Measurements from ENCODE around the gene MCU. TPM values are rescaled to one million over a fixed set of nuclear protein-coding genes. Genes with fewer than 3 reads are reported as not detected.

Gene MCU
- total RNA-seq, 1 donor, result 42.7 TPM

DNA sequence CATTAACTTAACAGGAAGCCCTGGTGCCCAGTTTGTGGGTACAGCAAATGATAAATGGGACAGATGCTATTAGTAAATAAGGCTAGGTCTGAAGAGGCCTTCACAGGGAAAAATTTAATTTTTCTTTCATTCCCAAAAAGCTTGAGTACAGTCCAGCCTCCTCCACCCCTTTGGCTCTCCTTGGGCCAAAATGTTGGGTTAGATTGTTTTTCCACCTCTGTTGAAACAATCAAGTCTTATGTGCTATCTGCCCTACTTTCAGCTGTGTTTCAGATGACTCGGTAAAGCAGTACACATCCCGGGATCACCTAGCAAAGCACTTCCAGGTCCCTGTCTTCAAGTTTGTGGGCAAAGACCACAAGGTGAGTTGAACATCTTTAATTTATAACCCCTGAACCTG lies 238.3 kb downstream of the MCU start:
- H4K20me1 ChIP-seq (ENCODE audit: insufficient read depth, low read length), result no peaks in the 10 kb centered on the region
- no peak for DNase-seq (ENCODE audit: insufficient read length, low spot score, missing footprints)

DNA sequence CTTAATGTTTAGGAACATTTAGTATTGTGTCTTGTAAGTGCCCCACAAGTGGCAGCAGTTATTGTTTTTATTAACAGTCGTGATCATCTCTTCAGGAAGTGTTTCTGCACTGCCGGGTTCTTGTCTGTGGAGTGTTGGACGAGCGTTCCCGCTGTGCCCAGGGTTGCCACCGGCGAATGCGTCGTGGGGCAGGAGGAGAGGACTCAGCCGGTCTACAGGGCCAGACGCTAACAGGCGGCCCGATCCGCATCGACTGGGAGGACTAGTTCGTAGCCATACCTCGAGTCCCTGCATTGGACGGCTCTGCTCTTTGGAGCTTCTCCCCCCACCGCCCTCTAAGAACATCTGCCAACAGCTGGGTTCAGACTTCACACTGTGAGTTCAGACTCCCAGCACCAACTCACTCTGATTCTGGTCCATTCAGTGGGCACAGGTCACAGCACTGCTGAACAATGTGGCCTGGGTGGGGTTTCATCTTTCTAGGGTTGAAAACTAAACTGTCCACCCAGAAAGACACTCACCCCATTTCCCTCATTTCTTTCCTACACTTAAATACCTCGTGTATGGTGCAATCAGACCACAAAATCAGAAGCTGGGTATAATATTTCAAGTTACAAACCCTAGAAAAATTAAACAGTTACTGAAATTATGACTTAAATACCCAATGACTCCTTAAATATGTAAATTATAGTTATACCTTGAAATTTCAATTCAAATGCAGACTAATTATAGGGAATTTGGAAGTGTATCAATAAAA lies 240.5 kb downstream of the MCU start:
- Histone ChIP-seq H3K79me2 (ENCODE audit: insufficient read depth, low read length) (no peaks in the 10 kb centered on the region), H2AFZ (ENCODE audit: low read length) (no peak overlapping the region), H4K20me1 (ENCODE audit: insufficient read depth, low read length) (no peaks in the 10 kb centered on the region), H3K4me2 (ENCODE audit: insufficient read depth, low read length) (no peak overlapping the region), H3K9me3 (ENCODE audit: low read depth, low read length) (no peaks in the 10 kb centered on the region), H3K36me3 (ENCODE audit: insufficient read depth, low read length) (no peaks in the 10 kb centered on the region), H3K4me1 (ENCODE audit: insufficient read depth, low read length) (no peaks in the 10 kb centered on the region), H3K4me3 (ENCODE audit: insufficient read depth, low read length) (no peak overlapping the region), H3K27me3 (ENCODE audit: insufficient read depth, low read length) (no peaks in the 10 kb centered on the region), H3K27ac (ENCODE audit: low read depth, low read length) (no peak overlapping the region)
- DNase-seq (ENCODE audit: insufficient read length, low spot score, missing footprints), result no peak
- TF ChIP-seq, protein P1, sequence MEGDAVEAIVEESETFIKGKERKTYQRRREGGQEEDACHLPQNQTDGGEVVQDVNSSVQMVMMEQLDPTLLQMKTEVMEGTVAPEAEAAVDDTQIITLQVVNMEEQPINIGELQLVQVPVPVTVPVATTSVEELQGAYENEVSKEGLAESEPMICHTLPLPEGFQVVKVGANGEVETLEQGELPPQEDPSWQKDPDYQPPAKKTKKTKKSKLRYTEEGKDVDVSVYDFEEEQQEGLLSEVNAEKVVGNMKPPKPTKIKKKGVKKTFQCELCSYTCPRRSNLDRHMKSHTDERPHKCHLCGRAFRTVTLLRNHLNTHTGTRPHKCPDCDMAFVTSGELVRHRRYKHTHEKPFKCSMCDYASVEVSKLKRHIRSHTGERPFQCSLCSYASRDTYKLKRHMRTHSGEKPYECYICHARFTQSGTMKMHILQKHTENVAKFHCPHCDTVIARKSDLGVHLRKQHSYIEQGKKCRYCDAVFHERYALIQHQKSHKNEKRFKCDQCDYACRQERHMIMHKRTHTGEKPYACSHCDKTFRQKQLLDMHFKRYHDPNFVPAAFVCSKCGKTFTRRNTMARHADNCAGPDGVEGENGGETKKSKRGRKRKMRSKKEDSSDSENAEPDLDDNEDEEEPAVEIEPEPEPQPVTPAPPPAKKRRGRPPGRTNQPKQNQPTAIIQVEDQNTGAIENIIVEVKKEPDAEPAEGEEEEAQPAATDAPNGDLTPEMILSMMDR (IDR thresholded peaks at IDR 0.05; ENCODE audit: extremely low read depth, low read depth, low read length), result no peak

More for the DNA sequence above, 238.3 kb downstream of the MCU start:
- Histone ChIP-seq H3K27ac (ENCODE audit: low read depth, low read length) (no peak overlapping the region), H3K36me3 (ENCODE audit: insufficient read depth, low read length) (no peaks in the 10 kb centered on the region), H3K27me3 (ENCODE audit: insufficient read depth, low read length) (peaks cover 2% of the 10 kb centered on the region), H3K4me2 (ENCODE audit: insufficient read depth, low read length) (no peak overlapping the region), H3K4me1 (ENCODE audit: insufficient read depth, low read length) (no peaks in the 10 kb centered on the region), H3K79me2 (ENCODE audit: insufficient read depth, low read length) (no peaks in the 10 kb centered on the region), H3K4me3 (ENCODE audit: insufficient read depth, low read length) (no peak overlapping the region), H2AFZ (ENCODE audit: low read length) (no peak overlapping the region), H3K9me3 (ENCODE audit: low read depth, low read length) (no peaks in the 10 kb centered on the region)
- TF ChIP-seq, protein P1 (IDR thresholded peaks at IDR 0.05; ENCODE audit: extremely low read depth, low read depth, low read length), result no peak

DNA sequence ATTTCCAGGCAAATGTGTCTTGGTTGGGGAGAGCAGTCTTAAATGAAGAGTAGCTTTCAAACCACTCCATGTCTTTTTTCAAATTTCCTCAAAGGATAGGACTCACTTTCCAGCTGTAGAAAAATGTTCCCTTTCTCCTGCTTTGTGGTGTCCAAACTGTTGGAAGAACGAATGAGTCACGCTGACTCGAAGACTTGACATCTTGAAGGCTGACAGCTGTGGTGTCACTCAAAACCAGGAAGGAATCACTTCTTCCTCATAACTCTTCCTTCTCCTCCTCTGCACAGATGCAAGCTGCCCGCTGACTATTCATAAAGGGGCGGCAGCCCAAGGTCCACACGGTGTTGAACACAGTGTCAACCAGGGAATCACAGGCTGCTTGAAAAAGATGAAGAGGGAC lies 243.4 kb downstream of the MCU start:
- Histone ChIP-seq H3K36me3 (ENCODE audit: insufficient read depth, low read length) (no peaks in the 10 kb centered on the region), H3K4me1 (ENCODE audit: insufficient read depth, low read length) (no peaks in the 10 kb centered on the region), H3K27ac (ENCODE audit: low read depth, low read length) (no peak overlapping the region), H3K79me2 (ENCODE audit: insufficient read depth, low read length) (no peaks in the 10 kb centered on the region), H2AFZ (ENCODE audit: low read length) (no peak overlapping the region), H3K27me3 (ENCODE audit: insufficient read depth, low read length) (no peaks in the 10 kb centered on the region), H3K4me3 (ENCODE audit: insufficient read depth, low read length) (no peak overlapping the region), H4K20me1 (ENCODE audit: insufficient read depth, low read length) (no peaks in the 10 kb centered on the region), H3K9me3 (ENCODE audit: low read depth, low read length) (no peaks in the 10 kb centered on the region), H3K4me2 (ENCODE audit: insufficient read depth, low read length) (no peak overlapping the region)
- TF ChIP-seq, protein P1 (IDR thresholded peaks at IDR 0.05; ENCODE audit: extremely low read depth, low read depth, low read length), result no peak
- no peak for DNase-seq (ENCODE audit: insufficient read length, low spot score, missing footprints)

Small RNA genes lying within 50 kb of the gene (small RNA-seq; reads per million reads assigned to genes)
- gene MIR4676 (not detected), gene RF00019 (not detected)

Other genes with a start within 250 kb of the MCU start
- 79.6 and 90.5 TPM in 2 replicates for gene MICU1, start 66.1 kb upstream of the MCU start, total RNA-seq
- gene OIT3, start 201.6 kb downstream of the MCU start, total RNA-seq, result under 0.01 TPM in 2 replicates

Data from osteoblast (primary cell).